Measurements from ENCODE around the gene CTSF.

CTSF gene

GRCh38 chr11:66564538-66564937 is 3.9 kb downstream of the CTSF start:
- no peak for DNase-seq (ENCODE audit: low spot score)
- in situ Hi-C loops (cut with MboI; ENCODE audit: low sequenced_read_pairs, unreplicated experiment), result no loop called here
- no peak for TF ChIP-seq CTCF (IDR thresholded peaks at IDR 0.05; ENCODE audit: borderline replicate concordance, control extremely low read depth, extremely low read depth, insufficient read depth, missing control alignments)

- TF ChIP-seq CTCF (IDR thresholded peaks at IDR 0.05; ENCODE audit: borderline replicate concordance, control extremely low read depth, extremely low read depth, insufficient read depth, missing control alignments), result no peak
- in situ Hi-C loops (cut with MboI; ENCODE audit: low sequenced_read_pairs, unreplicated experiment), result no loop called here
- DNase-seq (ENCODE audit: low spot score), result no peak
These were observed 4.6 kb downstream of the CTSF start for GRCh38 chr11:66563832-66564231.

- TF ChIP-seq CTCF (IDR thresholded peaks at IDR 0.05; ENCODE audit: borderline replicate concordance, control extremely low read depth, extremely low read depth, insufficient read depth, missing control alignments), result no peak
- in situ Hi-C loops (cut with MboI; ENCODE audit: low sequenced_read_pairs, unreplicated experiment), result no loop called here
These were observed 5.4 kb downstream of the CTSF start for GRCh38 chr11:66562907-66563583.

GRCh38 chr11:66562275-66562674 is 6.1 kb downstream of the CTSF start:
- no peak for TF ChIP-seq CTCF (IDR thresholded peaks at IDR 0.05; ENCODE audit: borderline replicate concordance, control extremely low read depth, extremely low read depth, insufficient read depth, missing control alignments)
- in situ Hi-C loops (cut with MboI; ENCODE audit: low sequenced_read_pairs, unreplicated experiment), result no loop called here
- DNase-seq (ENCODE audit: low spot score), result no peak

More at GRCh38 chr11:66562907-66563583, 5.4 kb downstream of the CTSF start:
- DNase-seq (ENCODE audit: low spot score), result no peak

DNA sequence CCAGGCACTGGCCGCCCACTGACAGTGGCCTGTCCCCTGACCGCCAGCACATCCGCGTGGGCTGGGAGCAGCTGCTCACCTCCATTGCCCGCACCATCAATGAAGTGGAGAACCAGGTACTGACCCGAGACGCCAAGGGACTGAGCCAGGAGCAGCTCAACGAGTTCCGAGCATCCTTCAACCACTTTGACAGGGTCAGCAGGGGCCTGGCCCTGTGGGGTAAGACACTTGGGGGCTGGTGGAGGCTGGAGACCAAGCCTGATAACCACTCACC is 6.5 kb downstream of the CTSF start:
- in situ Hi-C loops (cut with MboI; ENCODE audit: low sequenced_read_pairs, unreplicated experiment), result no loop called here
- no peak for DNase-seq (ENCODE audit: low spot score)
- no peak for TF ChIP-seq CTCF (IDR thresholded peaks at IDR 0.05; ENCODE audit: borderline replicate concordance, control extremely low read depth, extremely low read depth, insufficient read depth, missing control alignments)

DNA sequence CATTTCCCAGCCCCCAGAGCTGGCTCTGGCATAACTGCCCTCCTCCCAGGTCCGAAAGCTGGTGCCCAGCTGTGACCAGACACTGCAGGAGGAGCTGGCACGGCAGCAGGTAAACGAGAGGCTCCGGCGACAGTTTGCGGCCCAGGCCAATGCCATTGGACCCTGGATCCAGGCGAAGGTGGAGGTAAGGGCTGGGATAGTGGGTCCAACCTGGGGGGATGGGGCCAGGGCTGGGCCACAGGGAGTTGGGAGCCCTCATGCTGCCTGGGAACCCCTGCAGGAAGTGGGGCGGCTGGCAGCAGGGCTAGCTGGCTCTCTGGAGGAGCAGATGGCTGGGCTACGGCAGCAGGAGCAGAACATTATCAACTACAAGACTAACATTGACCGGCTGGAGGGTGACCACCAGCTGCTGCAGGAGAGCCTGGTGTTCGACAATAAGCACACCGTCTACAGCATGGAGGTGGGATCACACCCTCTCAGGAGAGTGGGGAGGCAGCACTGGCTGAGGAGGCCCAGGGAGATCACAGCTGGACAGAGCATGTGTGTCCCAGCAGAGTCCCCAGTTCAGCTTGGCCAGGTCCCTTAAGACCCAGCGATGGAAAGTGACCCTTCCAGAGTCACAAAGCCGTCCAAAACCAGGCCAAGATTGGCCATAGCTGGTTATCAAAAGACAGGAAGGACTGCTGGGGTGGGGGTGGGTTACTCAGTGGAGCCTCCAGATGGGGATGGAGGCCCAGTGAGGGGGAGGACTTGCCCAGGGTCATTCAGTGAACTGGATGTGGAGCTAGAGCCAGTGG is 7.0 kb downstream of the CTSF start:
- no peak for TF ChIP-seq CTCF (IDR thresholded peaks at IDR 0.05; ENCODE audit: borderline replicate concordance, control extremely low read depth, extremely low read depth, insufficient read depth, missing control alignments)
- in situ Hi-C loops (cut with MboI; ENCODE audit: low sequenced_read_pairs, unreplicated experiment), result no loop called here
- DNase-seq (ENCODE audit: low spot score), result no peak
